IMR-90 (cell line): ENCODE data around the gene NCBP2. TPM values are rescaled to one million over a fixed set of nuclear protein-coding genes. Genes with fewer than 3 reads are reported as not detected.

Experiments used
- ATAC-seq: fragments of 200-7000 bp; cut with Tn5 transposase; 2 replicates; pipeline ENCODE4 v1.9.1; 2020; ENCODE audit warnings: low read depth, mild to moderate bottlenecking, moderate library complexity
- BruUV-seq: library from RNA; stranded (reverse); fragments of 400-500 nt; replicated peaks from 2 replicates; lab custom pipeline; 2021; lab: Mats Ljungman, UMichigan
- CTCF ChIA-PET: fragments of 300-600 bp; formaldehyde crosslinking; extraction: SDS; loops from one replicate; lab custom pipeline; 2021; ENCODE audit warnings: antibody characterized with exemption; lab: Yijun Ruan, JAX
- POLR2A ChIA-PET: fragments of 300-600 bp; sonication (Branson Sonifier 250); formaldehyde crosslinking; loops from one replicate; lab custom pipeline; 2022; ENCODE audit warnings: antibody characterized with exemption; ENCODE audit not compliant: unreplicated experiment; lab: Charles Lee
- DNase-seq: peaks from one replicate; pipeline ENCODE4 v3.0.0; 2013
- H2AFZ ChIP-seq: replicated peaks from 2 replicates; pipeline ENCODE3; 2013; ENCODE audit warnings: low read length, mild to moderate bottlenecking; ENCODE audit not compliant: poor library complexity
- H2AK5ac ChIP-seq: 2 replicates; pipeline ENCODE4 v1.6.1; 2013; ENCODE audit warnings: low read depth, low read length, inconsistent platforms
- H2AK9ac ChIP-seq: replicated peaks from 2 replicates; pipeline ENCODE3; 2013; ENCODE audit warnings: mild to moderate bottlenecking, low read depth, low read length, moderate library complexity; ENCODE audit not compliant: poor library complexity
- H2BK120ac ChIP-seq: 2 replicates; pipeline ENCODE4 v1.6.1; 2013; ENCODE audit warnings: low read depth, low read length, inconsistent platforms
- H2BK15ac ChIP-seq: 3 replicates; pipeline ENCODE4 v1.6.1; 2013; ENCODE audit warnings: low read depth, low read length, inconsistent platforms
- H2BK20ac ChIP-seq: 2 replicates; pipeline ENCODE4 v1.6.1; 2013; ENCODE audit warnings: low read depth, mild to moderate bottlenecking, inconsistent platforms, low read length, moderate library complexity
- H2BK5ac ChIP-seq: 2 replicates; pipeline ENCODE4 v1.6.1; 2013; ENCODE audit warnings: mild to moderate bottlenecking, low read depth, low read length, inconsistent platforms; ENCODE audit not compliant: poor library complexity, severe bottlenecking
- H3K14ac ChIP-seq: replicated peaks from 2 replicates; pipeline ENCODE4 v1.6.1; 2013; ENCODE audit warnings: low read depth, low read length, inconsistent platforms
- H3K18ac ChIP-seq: 2 replicates; pipeline ENCODE4 v1.6.1; 2013; ENCODE audit warnings: low read depth, low read length, control low read depth
- H3K23ac ChIP-seq: 2 replicates; pipeline ENCODE4 v1.6.1; 2013; ENCODE audit warnings: low read depth, low read length, inconsistent platforms
- H3K27ac ChIP-seq: 2 replicates; pipeline ENCODE4 v1.5.1; 2013; ENCODE audit warnings: mild to moderate bottlenecking, control low read depth, low read length; ENCODE audit not compliant: insufficient read depth
- H3K27me3 ChIP-seq: 2 replicates; pipeline ENCODE4 v1.6.1; 2013; ENCODE audit warnings: low read length; ENCODE audit not compliant: control insufficient read depth, insufficient read depth
- H3K36me3 ChIP-seq: 2 replicates; pipeline ENCODE4 v1.6.1; 2013; ENCODE audit warnings: low read length, mixed read lengths; ENCODE audit not compliant: control insufficient read depth, insufficient read depth
- H3K4ac ChIP-seq: 2 replicates; pipeline ENCODE4 v1.6.1; 2013; ENCODE audit warnings: low read depth, low read length, inconsistent platforms
- H3K4me1 ChIP-seq: 2 replicates; pipeline ENCODE4 v1.6.1; 2013; ENCODE audit warnings: low read length, mixed read lengths; ENCODE audit not compliant: control insufficient read depth, insufficient read depth
- H3K4me2 ChIP-seq: 2 replicates; pipeline ENCODE4 v1.6.1; 2013; ENCODE audit warnings: low read depth, mild to moderate bottlenecking, control low read depth, low read length, moderate library complexity
- H3K4me3 ChIP-seq: 2 replicates; pipeline ENCODE4 v1.5.1; 2013; ENCODE audit warnings: low read depth, mild to moderate bottlenecking, control low read depth, low read length, moderate library complexity; ENCODE audit not compliant: insufficient read depth
- H3K56ac ChIP-seq: 2 replicates; pipeline ENCODE4 v1.6.1; 2013; ENCODE audit warnings: low read length, inconsistent platforms; ENCODE audit not compliant: insufficient read depth; ENCODE audit errors: extremely low read depth
- H3K79me1 ChIP-seq, 2 experiments: 2 replicates each; pipeline ENCODE4 v1.6.1; 2013; ENCODE audit warnings: low read length in 2 of 2, inconsistent platforms in 1 of 2, low read depth in 1 of 2
- H3K9ac ChIP-seq: 2 replicates; pipeline ENCODE4 v1.6.1; 2013; ENCODE audit warnings: low read depth, low read length, control low read depth
- H3K9me1 ChIP-seq: 2 replicates; pipeline ENCODE4 v1.6.1; 2013; ENCODE audit warnings: low read length, inconsistent platforms; ENCODE audit not compliant: insufficient read depth
- H3K9me3 ChIP-seq: 2 replicates; pipeline ENCODE4 v1.6.1; 2013; ENCODE audit warnings: low read length; ENCODE audit not compliant: control insufficient read depth, insufficient read depth
- H4K20me1 ChIP-seq: 2 replicates; pipeline ENCODE4 v1.6.1; 2013; ENCODE audit warnings: low read length, inconsistent platforms; ENCODE audit not compliant: insufficient read depth
- H4K5ac ChIP-seq: 2 replicates; pipeline ENCODE4 v1.6.1; 2013; ENCODE audit warnings: mild to moderate bottlenecking, low read depth, low read length, control low read depth
- H4K8ac ChIP-seq, 2 experiments: 2 replicates each; pipeline ENCODE4 v1.6.1; 2013; ENCODE audit warnings: low read depth in 2 of 2, low read length in 2 of 2, control low read depth in 1 of 2, inconsistent platforms in 1 of 2
- H4K91ac ChIP-seq: 2 replicates; pipeline ENCODE4 v1.6.1; 2013; ENCODE audit warnings: low read depth, low read length, inconsistent platforms; ENCODE audit not compliant: insufficient read depth
- BHLHE40 ChIP-seq: fragments of 150-350 bp; IDR thresholded peaks from 2 replicates; pipeline ENCODE4 v1.6.1; 2016; ENCODE audit warnings: mild to moderate bottlenecking, low read depth, low read length
- CEBPB ChIP-seq: IDR thresholded peaks from 2 replicates; pipeline ENCODE4 v1.6.1; 2012; ENCODE audit warnings: low read depth, low read length, improper control_type of control experiment
- CHD1 ChIP-seq: IDR thresholded peaks from 2 replicates; pipeline ENCODE4 v1.6.1; 2012; ENCODE audit warnings: low read depth, low read length, improper control_type of control experiment
- MAZ ChIP-seq: IDR thresholded peaks from 2 replicates; pipeline ENCODE4 v1.6.1; 2012; ENCODE audit warnings: low read depth, mild to moderate bottlenecking, low read length, improper control_type of control experiment, moderate library complexity, borderline replicate concordance
- SMC3 ChIP-seq: fragments of 150-350 bp; IDR thresholded peaks from 2 replicates; pipeline ENCODE4 v1.6.1; 2016; ENCODE audit warnings: low read depth, mild to moderate bottlenecking, antibody characterized with exemption, low read length, moderate library complexity
- WGBS, 2 experiments: methylation state at CpG; one replicate each; pipeline versions ENCODE4 v1.1.5 to v1.1.7; 2013; ENCODE audit warnings: missing lambda C conversion rate in 2 of 2; ENCODE audit not compliant: insufficient read length in 1 of 2; ENCODE audit errors: extremely low coverage in 2 of 2; 5-methylcytosine and 5-hydroxymethylcytosine counted together
- dilution Hi-C: fragments of 300-500 bp; cut with HindIII; formaldehyde crosslinking; loops from one replicate; pipeline ENCODE4 v1.14.3; 2018; ENCODE audit warnings: low sequenced_read_pairs; ENCODE audit not compliant: unreplicated experiment
- in situ Hi-C: fragments of 300-500 bp; cut with MboI; formaldehyde crosslinking; loops from 3 replicates; pipeline ENCODE4 v1.14.3; 2019; ENCODE audit warnings: low sequenced_read_pairs, inconsistent platforms, mixed read lengths
- intact Hi-C: fragments of 100-400 bp; cut with micrococcal nuclease; formaldehyde crosslinking; loops from 2 replicates; pipeline ENCODE4 v1.10.0; 2022
- polyA plus RNA-seq, 3 experiments: library from polyadenylated mRNA; depleted of rRNA; stranded (reverse); fragments of >200 nt; gene quantifications; 2 replicates each; pipeline ENCODE4 v1.2.3, GENCODE V29; 2012; ENCODE audit warnings: low replicate concordance in 1 of 3
- total RNA-seq: library from RNA; depleted of rRNA; stranded (reverse); fragments of >200 nt; gene quantifications from 2 replicates; pipeline ENCODE4 v1.2.3, GENCODE V29; 2012

NCBP2 gene
- total and polyA plus RNA-seq, 2 of the 4 experiments (the other 2 are of a cell fraction), result 42.8 to 73.6 TPM

GRCh38 chr3:196979545-196979944, 37.2 kb upstream of the NCBP2 start:
- Histone ChIP-seq H3K23ac (no peak overlapping the region), H3K9me1 (no peaks in the 10 kb centered on the region), H4K8ac (no peak overlapping the region), H2BK20ac (no peak overlapping the region), H3K27ac (no peak overlapping the region), H3K4me1 (no peaks in the 10 kb centered on the region), H4K20me1 (no peaks in the 10 kb centered on the region), H3K56ac (no peak overlapping the region), H3K14ac (no peak overlapping the region), H3K27me3 (no peaks in the 10 kb centered on the region; the same call in 1 of the 2 replicates), H2BK15ac (no peak overlapping the region), H4K91ac (no peak overlapping the region), H3K36me3 (no peaks in the 10 kb centered on the region), H2BK5ac (no peak overlapping the region), H4K5ac (no peak overlapping the region), H2AK5ac (no peak overlapping the region), H2AFZ (no peak overlapping the region), H3K4ac (no peak overlapping the region), H2AK9ac (no peak overlapping the region), H3K18ac (no peak overlapping the region), H3K9ac (no peak overlapping the region), H2BK120ac (no peak overlapping the region), H3K9me3 (peaks cover 5% of the 10 kb centered on the region), H3K79me1 (no peaks in the 10 kb centered on the region), H3K4me2 (no peak overlapping the region), H3K4me3 (no peak overlapping the region)
- CTCF ChIA-PET, result no interaction called here
- in situ Hi-C loops, result loop anchor here (10.0 kb wide), 1 partner anchor 205 kb away; no protein-coding TSS in a partner anchor
- POLR2A ChIA-PET, result no interaction called here
- no TSS peak for BruUV-seq
- dilution Hi-C loops, result no loop called here
- peak; percentile 66 for TF ChIP-seq CEBPB
- no peak for TF ChIP-seq MAZ
- no peak for TF ChIP-seq BHLHE40
- TF ChIP-seq CHD1, result no peak
- TF ChIP-seq SMC3, result no peak
- ATAC-seq (no peak), DNase-seq (peak; percentile 57)
- intact Hi-C loops, result loop anchor here (2.0 kb wide), 1 partner anchor 531 kb away; no protein-coding TSS in a partner anchor
- no CpG with 5 or more reads among the region's 10 CpGs for WGBS, 2 experiments
